ENCODE data around the gene DNLZ.

DNLZ gene

DNA sequence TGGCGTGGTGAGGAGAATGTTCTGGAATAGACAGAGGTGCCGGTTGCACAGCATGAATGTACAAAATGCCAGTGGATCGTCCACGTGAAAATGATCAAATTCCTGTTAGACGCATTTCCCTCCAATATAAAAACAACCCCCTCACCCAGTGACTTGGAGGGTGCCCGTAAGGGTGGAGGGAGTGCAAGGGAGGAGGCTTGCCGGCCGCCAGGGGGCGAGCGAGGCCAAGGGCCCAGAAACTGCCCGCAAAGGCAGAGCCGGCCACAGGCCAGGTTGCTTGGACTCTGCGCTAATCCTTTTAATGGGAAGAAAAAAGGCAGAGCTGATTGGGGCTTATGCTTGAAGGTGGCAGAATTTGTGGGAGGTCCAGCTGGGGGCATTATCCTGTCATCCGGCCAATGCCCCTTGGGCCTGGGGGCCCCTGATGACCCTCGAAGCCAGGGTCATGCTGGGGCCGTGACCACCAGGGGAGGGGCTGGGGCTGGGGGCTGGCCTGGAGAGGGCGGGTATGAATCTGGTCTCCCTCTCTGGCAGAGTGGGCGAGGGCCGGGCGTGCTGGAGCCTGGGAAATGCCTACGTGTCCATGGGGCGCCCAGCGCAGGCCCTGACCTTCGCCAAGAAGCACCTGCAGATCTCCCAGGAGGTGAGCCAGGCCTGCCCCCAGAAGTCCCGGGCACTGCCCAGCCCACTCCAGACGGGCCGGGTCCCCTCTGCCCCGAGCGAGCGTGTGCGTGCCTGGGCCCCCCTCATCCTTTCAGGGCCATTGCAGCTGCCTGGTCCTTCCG lies 24.2 kb downstream of the DNLZ start:
- TF ChIP-seq, protein P1, sequence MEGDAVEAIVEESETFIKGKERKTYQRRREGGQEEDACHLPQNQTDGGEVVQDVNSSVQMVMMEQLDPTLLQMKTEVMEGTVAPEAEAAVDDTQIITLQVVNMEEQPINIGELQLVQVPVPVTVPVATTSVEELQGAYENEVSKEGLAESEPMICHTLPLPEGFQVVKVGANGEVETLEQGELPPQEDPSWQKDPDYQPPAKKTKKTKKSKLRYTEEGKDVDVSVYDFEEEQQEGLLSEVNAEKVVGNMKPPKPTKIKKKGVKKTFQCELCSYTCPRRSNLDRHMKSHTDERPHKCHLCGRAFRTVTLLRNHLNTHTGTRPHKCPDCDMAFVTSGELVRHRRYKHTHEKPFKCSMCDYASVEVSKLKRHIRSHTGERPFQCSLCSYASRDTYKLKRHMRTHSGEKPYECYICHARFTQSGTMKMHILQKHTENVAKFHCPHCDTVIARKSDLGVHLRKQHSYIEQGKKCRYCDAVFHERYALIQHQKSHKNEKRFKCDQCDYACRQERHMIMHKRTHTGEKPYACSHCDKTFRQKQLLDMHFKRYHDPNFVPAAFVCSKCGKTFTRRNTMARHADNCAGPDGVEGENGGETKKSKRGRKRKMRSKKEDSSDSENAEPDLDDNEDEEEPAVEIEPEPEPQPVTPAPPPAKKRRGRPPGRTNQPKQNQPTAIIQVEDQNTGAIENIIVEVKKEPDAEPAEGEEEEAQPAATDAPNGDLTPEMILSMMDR (IDR thresholded peaks at IDR 0.05; ENCODE audit: control insufficient read depth, extremely low read depth, insufficient read depth): peak; percentile 90
- H3K4me3 ChIP-seq (ENCODE audit: low read depth, low read length): no peak overlapping the region
- peak; percentile 36 for DNase-seq (ENCODE audit: low read depth)

DNA sequence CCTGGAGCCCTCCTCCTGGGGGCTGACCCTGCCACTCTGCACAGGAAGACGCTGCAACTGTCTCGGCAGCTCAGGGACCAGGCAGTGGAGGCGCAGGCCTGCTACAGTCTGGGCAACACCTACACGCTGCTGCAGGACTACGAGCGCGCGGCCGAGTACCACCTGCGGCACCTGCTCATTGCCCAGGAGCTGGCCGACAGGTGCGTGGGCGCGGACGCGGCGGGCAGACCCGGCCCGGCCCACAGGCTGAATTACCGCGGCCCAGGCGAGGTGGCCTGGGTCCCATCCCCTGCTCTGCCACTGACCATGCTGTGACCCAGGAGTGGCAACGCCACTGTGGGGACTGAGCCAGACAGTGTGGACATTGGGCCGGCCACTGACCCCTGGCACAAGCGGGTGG lies 25.0 kb downstream of the DNLZ start:
- H3K4me3 ChIP-seq (ENCODE audit: low read depth, low read length): no peak overlapping the region
- DNase-seq (ENCODE audit: low read depth): no peak
- TF ChIP-seq, protein P1 (IDR thresholded peaks at IDR 0.05; ENCODE audit: control insufficient read depth, extremely low read depth, insufficient read depth): no peak

DNA sequence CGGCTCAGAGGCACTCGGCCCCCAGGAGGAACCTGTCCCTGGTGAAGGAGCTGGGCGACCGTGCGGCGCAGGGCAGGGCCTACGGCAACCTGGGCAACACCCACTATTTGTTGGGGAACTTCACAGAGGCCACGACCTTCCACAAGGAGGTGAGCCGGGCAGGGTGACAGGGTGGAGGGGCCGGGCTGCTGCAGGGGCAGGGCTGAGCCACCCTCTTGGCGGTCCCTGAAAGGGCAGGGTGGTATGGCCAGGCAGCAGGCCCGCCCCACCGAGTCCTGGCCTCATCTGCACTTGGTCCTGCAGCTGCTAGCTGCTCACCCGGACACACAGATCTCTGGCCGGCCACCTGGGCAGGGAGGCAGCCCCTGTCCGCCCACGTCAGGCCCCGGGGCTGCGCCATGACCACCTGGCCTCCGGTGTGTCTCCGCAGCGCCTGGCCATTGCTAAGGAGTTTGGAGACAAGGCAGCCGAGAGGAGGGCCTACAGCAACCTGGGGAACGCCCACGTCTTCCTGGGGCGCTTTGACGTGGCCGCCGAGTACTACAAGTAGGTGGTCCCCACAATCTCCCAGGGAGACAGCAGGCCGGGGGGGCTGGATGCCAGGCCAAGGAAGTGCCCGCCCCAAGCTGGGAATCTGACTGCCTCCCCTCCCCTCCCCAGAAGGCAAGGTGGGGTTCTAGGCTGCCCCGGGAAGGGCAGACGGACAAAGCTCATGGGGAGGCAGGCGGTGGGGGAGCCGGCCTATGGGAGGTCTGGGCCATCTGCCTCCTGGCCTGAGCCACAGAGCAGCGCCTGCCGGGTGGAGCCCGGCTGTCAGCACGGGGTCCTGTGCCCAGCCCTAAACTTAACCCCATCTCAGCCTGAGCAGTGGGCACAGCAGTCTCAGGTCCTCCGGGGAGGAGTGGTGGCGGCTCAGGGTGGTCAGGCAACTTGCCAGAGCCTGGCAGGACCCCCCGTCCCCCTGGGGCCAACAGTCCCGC lies 25.8 kb downstream of the DNLZ start:
- TF ChIP-seq, protein P1 (IDR thresholded peaks at IDR 0.05; ENCODE audit: control insufficient read depth, extremely low read depth, insufficient read depth): no peak
- no peak for DNase-seq (ENCODE audit: low read depth)
- no peak overlapping the region for H3K4me3 ChIP-seq (ENCODE audit: low read depth, low read length)

DNA sequence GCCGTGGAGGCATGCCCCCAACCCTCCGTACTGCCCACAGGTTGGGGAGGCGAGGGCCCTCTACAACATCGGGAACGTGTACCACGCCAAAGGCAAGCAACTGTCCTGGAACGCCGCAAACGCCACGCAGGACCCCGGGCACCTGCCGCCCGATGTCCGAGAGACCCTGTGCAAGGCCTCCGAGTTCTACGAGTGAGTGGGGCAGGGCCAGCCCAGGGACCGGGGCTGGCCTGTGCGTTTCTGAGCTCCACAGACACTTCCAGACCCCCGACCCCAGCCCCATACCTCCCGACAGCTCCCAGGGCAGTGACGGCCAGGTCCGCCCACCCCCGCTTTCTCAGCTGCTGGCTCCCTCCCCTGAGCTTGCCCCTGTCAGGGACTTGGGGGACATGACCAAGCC lies 26.7 kb downstream of the DNLZ start:
- TF ChIP-seq, protein P1 (IDR thresholded peaks at IDR 0.05; ENCODE audit: control insufficient read depth, extremely low read depth, insufficient read depth): no peak
- H3K4me3 ChIP-seq (ENCODE audit: low read depth, low read length): no peak overlapping the region
- DNase-seq (ENCODE audit: low read depth): no peak

DNA sequence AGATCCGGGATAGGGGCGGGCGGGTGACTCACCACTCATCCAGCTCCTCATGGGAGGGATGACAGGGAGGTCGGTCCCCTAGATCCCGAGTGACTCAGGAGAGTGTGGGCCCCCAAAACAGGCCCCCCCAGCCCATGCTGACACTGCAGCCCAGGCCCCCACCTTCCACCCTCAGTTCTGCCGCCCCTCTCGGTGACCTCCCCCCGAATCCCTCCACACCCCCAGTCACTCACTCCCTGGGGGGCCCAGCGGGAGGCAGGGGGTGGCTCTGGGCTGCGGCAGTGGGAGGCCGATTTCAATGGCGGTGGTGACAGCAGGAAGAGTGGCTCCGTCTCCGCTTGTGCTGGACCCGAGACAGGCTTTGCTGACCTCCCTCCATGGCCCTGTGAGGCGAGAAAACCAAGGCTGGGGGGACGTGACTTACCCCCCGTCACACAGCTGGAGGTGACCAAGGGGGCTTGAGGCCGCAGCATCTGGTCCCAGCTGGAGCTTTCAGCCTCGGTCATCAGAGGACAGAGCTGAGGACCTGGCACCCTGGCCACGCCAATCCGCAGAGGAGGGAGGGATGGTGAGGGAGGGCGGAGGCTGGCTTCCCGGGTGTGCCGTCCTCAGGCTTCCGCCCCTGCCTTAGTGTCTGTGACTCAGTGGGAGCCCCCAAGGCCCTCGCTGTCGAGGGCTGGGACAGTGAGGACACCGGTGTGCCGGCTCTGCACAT lies 27.2 kb downstream of the DNLZ start:
- H3K4me3 ChIP-seq (ENCODE audit: low read depth, low read length): no peak overlapping the region
- DNase-seq (ENCODE audit: low read depth): no peak
- TF ChIP-seq, protein P1 (IDR thresholded peaks at IDR 0.05; ENCODE audit: control insufficient read depth, extremely low read depth, insufficient read depth): no peak

DNA sequence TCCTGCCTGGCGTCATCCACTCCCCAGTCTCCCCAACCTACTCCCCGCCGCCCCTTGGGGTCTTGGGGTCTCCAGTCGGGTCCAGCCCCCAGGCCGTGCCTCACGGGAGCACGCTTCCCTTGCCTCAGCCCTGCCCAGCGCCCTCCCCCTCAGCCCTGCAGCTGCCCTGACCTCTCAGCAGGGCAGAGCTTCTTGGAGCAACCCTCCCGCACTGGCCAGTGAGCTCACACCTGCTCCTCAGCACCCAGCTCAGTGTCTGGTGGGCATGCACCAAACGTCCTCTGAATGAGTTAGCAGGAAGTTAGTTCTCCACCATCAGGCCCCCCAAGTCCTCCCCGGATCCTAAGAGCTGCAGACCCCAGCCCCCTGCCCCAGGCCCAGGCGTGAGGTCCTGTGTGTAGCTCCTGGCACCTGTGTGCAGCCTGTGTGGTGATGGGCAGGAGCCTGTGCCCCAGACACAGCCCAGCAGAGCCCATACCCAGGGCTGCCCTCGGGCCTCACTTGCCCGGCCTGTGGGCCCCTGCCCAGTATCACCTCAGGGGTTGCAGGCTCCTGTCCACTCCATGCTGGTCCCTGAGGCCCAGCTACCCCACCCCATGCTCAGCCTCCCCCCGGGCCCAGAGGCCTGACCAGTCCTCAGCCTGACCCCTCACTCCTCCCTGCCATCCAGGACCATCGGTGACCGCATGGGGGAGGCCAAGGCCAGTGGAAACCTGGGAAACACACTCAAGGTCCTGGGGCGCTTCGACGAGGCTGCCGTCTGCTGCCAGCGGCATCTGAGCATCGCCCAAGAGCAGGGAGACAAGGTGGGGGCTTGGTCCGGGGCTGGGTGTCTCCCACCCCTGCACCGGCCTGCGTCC lies 28.0 kb downstream of the DNLZ start:
- H3K4me3 ChIP-seq (ENCODE audit: low read depth, low read length): no peak overlapping the region
- TF ChIP-seq, protein P1 (IDR thresholded peaks at IDR 0.05; ENCODE audit: control insufficient read depth, extremely low read depth, insufficient read depth): no peak
- DNase-seq (ENCODE audit: low read depth): no peak
